ENCODE results near the gene MAGI1.

MAGI1 gene

DNA sequence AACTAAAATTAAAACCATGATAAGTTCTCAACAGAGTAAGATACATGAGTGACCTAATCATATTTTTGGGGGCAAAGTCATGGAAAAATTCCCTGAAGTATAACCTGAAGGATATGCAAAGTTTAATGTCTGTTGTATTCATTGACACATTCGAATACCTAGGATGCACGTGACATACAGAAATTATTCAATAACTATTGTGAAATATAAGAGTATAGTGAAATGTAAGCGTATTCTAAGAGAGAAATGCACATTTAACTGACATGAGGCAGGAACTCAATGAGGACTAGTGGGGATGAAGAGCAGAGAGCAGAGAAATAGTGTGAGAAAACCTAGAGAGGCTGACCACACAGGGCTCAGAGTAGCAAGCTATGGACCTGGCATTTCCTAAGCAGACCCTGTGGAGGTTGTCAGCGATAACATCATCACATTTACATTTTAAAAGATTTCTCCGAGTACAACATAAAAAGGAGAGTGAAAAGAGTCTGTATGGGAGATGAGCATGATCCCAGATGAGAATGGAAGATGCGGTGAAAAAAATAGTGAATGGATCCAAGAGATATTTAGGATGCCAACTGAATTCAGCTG, 588.8 kb downstream of the MAGI1 start:
- no peaks in the 10 kb centered on the region for H4K20me1 ChIP-seq (ENCODE audit: insufficient read depth)
- no peak overlapping the region for H2AFZ ChIP-seq (ENCODE audit: low read depth)
- no peak overlapping the region for H3K4me2 ChIP-seq
- no peaks in the 10 kb centered on the region for H3K27me3 ChIP-seq (ENCODE audit: insufficient read depth, low read depth)
- H3K36me3 ChIP-seq (ENCODE audit: insufficient read depth), result no peaks in the 10 kb centered on the region
- TF ChIP-seq, protein P1, sequence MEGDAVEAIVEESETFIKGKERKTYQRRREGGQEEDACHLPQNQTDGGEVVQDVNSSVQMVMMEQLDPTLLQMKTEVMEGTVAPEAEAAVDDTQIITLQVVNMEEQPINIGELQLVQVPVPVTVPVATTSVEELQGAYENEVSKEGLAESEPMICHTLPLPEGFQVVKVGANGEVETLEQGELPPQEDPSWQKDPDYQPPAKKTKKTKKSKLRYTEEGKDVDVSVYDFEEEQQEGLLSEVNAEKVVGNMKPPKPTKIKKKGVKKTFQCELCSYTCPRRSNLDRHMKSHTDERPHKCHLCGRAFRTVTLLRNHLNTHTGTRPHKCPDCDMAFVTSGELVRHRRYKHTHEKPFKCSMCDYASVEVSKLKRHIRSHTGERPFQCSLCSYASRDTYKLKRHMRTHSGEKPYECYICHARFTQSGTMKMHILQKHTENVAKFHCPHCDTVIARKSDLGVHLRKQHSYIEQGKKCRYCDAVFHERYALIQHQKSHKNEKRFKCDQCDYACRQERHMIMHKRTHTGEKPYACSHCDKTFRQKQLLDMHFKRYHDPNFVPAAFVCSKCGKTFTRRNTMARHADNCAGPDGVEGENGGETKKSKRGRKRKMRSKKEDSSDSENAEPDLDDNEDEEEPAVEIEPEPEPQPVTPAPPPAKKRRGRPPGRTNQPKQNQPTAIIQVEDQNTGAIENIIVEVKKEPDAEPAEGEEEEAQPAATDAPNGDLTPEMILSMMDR (conservative IDR thresholded peaks at IDR 0.05; ENCODE audit: low read depth, low read length), result no peak
- H3K4me1 ChIP-seq (ENCODE audit: low read depth, poor library complexity, severe bottlenecking), result no peaks in the 10 kb centered on the region
- no peak overlapping the region for H3K9ac ChIP-seq
- no peaks in the 10 kb centered on the region for H3K79me2 ChIP-seq (ENCODE audit: insufficient read depth, low read depth)
- H3K27ac ChIP-seq, result no peak overlapping the region
- no peak overlapping the region for H3K4me3 ChIP-seq (IDR thresholded peaks at IDR 0.05; ENCODE audit: insufficient read depth, low read depth, low read length)

DNA sequence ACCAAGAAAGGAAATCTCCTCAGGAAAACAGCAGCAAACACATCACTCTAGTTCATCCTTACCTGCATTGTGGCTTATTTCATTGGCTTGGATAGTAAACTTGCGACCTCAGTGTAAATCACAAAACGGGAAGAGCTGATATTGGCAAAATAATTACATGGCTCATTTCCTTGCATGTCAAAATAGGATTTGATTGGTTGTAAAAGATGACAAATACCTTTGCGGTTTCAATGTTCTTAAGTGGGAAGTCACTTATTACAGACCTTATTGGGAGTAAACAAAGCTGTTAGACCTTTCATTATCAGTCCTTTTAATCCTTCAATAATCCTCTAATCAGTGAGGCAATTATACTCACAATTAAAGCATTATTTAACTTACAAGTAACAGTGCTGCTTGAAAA, 590.6 kb downstream of the MAGI1 start:
- H4K20me1 ChIP-seq (ENCODE audit: insufficient read depth), result no peaks in the 10 kb centered on the region
- H3K27ac ChIP-seq, result no peak overlapping the region
- H3K9ac ChIP-seq, result no peak overlapping the region
- no peaks in the 10 kb centered on the region for H3K36me3 ChIP-seq (ENCODE audit: insufficient read depth)
- H3K4me1 ChIP-seq (ENCODE audit: low read depth, poor library complexity, severe bottlenecking), result no peaks in the 10 kb centered on the region
- TF ChIP-seq, protein P1 (conservative IDR thresholded peaks at IDR 0.05; ENCODE audit: low read depth, low read length), result no peak
- no peak overlapping the region for H3K4me2 ChIP-seq
- no peaks in the 10 kb centered on the region for H3K27me3 ChIP-seq (ENCODE audit: insufficient read depth, low read depth)
- no peak overlapping the region for H2AFZ ChIP-seq (ENCODE audit: low read depth)
- no peak overlapping the region for H3K4me3 ChIP-seq (IDR thresholded peaks at IDR 0.05; ENCODE audit: insufficient read depth, low read depth, low read length)
- no peaks in the 10 kb centered on the region for H3K79me2 ChIP-seq (ENCODE audit: insufficient read depth, low read depth)

DNA sequence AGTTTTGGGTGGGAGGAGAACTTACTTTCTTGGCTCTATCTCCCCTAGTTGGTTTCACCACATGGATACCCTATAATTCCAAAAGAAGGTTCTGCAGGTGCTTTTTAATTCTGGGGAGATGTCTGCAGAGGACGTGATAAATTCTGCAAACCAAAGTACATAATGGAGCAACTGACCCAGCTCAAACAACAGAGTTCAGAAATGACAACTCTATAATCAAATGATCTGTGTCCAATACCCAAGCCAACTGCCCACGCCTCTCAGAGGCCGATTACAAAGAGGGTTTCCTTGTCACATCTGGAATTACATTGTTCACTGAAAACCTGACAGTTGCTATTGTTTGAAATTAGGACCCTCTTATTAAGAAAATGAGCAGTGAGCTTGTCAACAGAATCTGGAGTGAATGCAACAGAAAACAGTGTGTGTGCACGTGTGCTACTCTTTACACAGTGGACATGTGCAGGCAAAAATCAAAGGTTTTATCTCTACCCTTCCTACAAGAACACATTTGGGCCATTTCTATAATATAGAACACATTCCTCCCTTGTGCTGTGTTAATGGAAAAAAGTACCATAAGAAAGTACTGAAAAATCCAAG, 593.0 kb downstream of the MAGI1 start:
- Histone ChIP-seq H3K4me2 (no peak overlapping the region), H2AFZ (ENCODE audit: low read depth) (no peak overlapping the region), H4K20me1 (ENCODE audit: insufficient read depth) (no peaks in the 10 kb centered on the region)

DNA sequence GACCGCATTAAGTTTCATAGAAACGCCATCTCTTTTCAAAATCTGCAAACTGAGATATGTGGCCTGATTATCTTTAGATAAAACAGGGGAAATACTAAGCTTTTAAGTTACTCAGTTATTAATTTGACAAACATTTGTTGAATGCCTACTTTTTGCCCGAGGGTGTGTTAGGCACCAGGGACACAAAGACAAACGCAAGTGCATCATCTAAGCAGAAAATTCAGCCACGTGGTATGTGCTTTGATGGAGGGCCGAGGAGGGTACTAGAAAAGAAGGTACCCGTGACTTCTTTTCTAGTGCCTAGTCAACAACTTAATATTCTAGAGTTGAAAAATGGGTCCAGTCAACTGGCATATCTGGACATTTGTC, 594.3 kb downstream of the MAGI1 start:
- Histone ChIP-seq H3K79me2 (ENCODE audit: insufficient read depth, low read depth) (no peaks in the 10 kb centered on the region), H3K4me1 (ENCODE audit: low read depth, poor library complexity, severe bottlenecking) (no peaks in the 10 kb centered on the region), H3K4me3 (IDR thresholded peaks at IDR 0.05; ENCODE audit: insufficient read depth, low read depth, low read length) (no peak overlapping the region), H3K27me3 (ENCODE audit: insufficient read depth, low read depth) (no peaks in the 10 kb centered on the region), H3K36me3 (ENCODE audit: insufficient read depth) (no peaks in the 10 kb centered on the region), H3K9ac (no peak overlapping the region), H3K27ac (no peak overlapping the region), H4K20me1 (ENCODE audit: insufficient read depth) (no peaks in the 10 kb centered on the region), H3K4me2 (no peak overlapping the region), H2AFZ (ENCODE audit: low read depth) (no peak overlapping the region)
- TF ChIP-seq, protein P1 (conservative IDR thresholded peaks at IDR 0.05; ENCODE audit: low read depth, low read length), result no peak

More for the DNA sequence above, 593.0 kb downstream of the MAGI1 start:
- Histone ChIP-seq H3K4me3 (IDR thresholded peaks at IDR 0.05; ENCODE audit: insufficient read depth, low read depth, low read length) (no peak overlapping the region), H3K27me3 (ENCODE audit: insufficient read depth, low read depth) (no peaks in the 10 kb centered on the region), H3K9ac (no peak overlapping the region), H3K4me1 (ENCODE audit: low read depth, poor library complexity, severe bottlenecking) (no peaks in the 10 kb centered on the region), H3K36me3 (ENCODE audit: insufficient read depth) (no peaks in the 10 kb centered on the region), H3K79me2 (ENCODE audit: insufficient read depth, low read depth) (no peaks in the 10 kb centered on the region), H3K27ac (no peak overlapping the region)
- TF ChIP-seq, protein P1 (conservative IDR thresholded peaks at IDR 0.05; ENCODE audit: low read depth, low read length), result no peak
